Inferior parietal cortex (tissue), 1 donor: Measurements from ENCODE around the gene SYS1.
"Not testable (repeated sequence)": the region's sequence is repeated elsewhere in the genome, so short reads cannot be mapped to it uniquely, and the experiment has no call there.

Experiments
- DNase-seq: peaks from one replicate; pipeline ENCODE4 v3.0.0-alpha.2; 2016; ENCODE audit errors: extremely low spot score

Gene SYS1

DNA sequence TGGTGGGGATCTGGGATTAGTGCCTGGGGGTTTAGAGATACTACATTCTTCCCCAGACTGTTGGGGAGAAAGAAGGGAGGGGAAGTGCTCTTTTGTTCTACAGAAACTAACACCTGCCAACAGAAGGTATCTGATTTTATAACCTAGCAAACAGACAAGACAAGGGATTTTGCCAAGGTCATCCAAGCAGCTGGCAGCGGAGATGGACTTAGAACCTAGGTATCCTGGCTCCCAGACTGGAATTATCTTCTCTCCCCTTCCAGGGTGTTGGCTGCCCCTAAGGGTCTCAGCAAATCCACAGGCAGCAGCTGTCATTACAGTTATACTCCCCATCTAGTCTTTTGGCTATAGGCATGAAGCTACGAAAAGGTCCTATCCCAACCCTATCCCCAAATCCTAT lies 23.2 kb upstream of the SYS1 start:
- no peak for DNase-seq

DNA sequence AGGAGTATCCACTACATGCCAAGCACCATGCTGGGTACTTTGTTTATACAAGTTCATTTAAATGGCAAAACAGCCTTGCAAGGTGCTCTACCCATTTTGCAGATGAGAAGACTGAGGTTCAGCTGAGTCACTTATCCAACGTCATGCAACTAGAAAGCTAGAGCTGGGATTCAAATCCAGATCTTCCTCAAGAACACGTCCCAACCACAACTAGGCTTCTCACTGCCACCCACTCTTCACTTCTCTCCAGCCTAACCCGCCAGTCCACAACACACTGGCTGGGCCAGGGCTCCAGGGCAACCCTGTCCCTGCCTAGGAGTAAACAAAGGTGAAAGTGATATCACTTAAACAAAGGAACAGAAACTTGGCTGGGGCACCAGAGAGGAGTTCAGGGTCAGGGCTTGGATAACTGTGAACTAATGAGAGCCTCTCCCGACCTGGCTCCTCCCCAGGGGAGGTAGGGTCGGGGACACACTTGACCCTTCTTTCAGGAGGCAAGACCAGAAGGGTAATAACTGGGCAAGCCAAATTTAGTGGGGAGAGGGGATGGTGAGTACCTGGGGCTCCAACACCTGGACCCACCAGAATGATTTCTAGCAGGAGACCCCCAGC lies 22.6 kb upstream of the SYS1 start:
- DNase-seq: no peak

DNA sequence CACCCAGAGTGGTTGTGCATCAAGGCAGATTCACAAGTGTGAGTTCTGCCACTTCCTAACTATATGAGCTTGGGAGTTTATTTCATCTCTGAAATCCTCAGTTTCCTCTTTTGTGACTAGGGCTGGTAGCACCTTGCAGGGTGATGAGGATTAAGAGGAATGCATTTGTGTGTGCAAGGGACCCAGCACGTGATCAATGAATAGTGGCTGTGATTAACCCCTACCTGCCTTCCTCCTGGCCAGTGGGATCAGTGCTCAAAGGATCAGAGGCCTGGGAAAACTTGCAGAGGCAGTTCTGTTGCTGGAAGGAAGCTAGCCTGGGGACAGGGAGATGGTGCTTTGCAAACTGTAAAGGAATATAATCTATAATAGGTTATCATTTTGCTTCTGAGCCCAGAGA lies 22.0 kb upstream of the SYS1 start:
- DNase-seq: no peak

DNA sequence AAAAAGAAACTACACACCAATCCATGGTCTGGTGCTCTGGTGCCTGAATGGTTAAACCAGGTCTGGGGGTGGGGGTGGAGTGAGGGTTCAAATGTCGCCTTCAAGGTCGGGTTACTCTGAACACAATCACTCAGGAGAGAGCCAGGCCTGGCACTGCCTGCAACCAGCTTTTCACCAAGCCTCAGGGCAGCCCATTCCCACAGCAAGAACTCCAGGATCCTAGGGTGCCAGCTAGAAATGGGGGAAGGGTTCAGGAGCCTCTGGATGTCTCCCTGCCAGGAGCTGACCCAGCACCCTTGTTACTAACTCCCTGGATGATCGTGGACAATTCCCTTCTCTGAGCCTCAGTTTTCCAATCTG lies 21.4 kb upstream of the SYS1 start:
- no peak for DNase-seq

DNA sequence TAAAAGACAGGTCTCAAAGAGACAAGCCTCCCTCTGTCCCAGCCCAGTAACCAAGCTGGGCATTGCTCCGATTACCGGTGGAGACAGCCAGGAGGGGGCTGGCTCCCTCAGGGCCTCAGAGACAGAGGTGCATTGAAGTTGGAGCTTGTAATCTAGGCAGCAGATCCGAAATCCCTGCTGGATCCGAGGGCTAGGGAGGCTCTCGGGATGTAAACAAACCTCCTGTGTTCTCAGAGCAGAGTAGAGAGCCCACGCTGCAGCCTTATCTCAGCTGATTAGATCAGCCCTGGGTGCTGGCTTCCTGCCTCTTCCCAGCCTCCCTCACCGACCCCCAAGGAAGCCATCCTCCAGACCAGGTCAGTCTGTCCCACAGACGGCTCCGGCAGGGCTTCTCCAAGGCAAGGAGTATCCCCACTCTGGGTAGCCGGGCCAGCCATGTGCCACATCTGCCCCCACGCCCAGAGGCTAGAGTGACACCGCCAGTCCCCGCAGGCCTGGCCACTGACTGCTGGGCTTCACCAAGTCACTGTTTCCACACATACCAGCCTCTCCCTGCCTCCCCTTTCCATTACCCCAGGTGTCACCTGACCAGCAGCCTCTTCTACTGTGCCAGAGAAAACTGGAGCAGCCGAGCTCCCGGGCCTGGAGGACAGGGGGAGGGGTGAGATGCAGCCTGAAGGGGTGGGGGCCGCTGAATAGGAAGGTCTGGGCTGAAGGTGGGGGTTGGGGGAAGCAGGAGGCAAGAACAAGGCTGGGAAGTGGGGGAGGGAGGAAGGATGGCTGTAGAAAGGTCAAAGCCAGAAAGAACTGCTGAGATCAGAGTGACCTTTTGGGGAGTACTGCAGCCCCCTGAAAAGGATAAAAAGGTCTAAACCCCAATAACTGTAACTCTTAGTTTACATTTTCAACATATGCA lies 20.8 kb upstream of the SYS1 start:
- DNase-seq: no peak

DNA sequence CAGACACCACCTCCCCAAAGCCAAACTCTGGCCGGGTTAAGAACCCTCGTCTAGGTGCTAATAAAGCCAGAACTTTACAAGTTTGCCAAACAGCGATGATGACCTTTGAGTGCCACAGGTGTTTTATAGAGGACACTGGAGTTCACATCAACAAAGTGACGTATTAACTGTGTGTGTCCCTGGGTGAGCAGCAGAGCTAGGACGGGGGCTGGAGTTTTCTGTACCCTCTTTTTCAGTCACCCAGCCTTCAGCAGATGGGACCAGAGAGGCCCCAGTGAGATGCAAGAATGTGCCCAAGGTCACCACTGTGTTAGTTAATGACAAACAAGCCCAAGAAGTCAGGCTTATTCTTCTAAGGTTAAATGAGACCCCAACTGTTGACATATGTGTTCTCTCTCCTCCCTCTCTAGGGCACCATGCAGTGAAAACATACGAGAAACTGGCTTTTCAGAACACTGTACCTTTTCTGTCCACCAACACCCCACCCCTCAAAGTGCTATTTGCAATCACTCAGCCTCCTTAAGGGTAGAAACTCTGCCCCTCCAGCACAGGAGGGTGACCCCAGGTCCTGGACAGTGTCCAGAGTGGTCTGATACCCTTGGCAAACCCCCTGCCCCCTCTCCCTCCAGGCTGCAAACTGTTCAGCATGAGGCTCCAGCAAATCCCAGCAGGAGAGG lies 20.0 kb upstream of the SYS1 start:
- no peak for DNase-seq

DNA sequence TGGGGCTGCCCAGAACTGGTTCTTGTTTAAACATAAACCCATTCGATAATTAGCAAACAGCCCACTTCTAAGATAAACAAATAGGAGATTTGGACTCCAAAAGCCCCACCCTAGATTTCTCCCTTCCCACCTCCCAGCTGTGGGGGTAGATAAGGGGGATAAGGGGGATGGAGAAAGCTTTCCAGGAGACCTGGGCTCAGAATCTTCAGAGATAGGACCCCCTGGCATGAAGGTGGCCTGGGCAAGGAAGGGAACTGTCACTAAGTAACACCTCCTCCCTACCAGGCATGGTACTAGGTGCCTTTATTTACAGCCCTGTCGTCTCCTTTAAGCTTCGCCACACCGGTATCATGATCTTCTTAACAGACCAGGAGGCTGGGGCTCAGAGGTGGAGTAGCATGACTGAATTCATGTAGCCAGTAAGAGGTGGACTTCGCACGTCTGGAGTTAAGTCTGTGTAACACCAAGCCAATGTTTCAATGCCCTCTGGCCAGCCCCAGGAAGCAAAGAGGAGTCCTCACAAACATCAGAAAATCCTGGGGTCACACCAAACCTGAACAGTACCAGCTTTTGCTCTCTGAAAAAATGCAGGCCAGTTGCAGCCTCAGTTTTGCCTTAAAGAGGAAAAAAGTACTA lies 19.3 kb upstream of the SYS1 start:
- no peak for DNase-seq

DNA sequence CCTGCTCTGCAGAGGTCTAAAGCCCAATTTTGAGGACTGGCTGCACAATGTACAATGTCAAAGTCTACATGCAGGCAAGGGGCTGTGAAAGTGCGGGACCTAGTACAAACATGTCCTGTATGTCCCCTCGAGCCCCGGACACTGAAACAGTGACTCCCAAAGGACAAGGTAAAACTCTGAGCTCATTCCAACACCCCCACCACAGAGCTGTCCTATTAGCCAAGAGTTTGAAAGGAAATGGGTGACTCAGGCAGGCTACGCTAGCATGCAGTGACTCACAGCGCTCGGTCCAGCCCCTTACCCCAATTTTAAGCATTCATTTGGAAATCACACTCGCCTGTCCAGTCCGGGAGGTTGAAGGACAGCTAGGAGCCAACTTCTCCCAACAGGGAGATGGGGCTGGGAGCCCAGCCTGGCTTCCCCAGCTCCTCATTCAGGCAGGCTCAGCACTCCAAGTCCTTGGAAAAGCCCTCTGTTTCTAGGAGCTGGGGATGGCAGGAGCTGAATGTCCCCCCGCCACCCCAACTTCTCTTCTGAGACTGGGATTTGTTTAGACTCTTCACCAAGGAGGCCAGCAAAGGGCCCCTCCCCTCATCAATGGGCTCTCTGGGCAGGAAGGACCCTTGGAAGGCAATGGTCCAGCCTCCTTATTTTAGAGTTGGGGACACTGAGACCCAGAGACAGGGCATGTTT lies 18.6 kb upstream of the SYS1 start:
- DNase-seq: no peak

DNA sequence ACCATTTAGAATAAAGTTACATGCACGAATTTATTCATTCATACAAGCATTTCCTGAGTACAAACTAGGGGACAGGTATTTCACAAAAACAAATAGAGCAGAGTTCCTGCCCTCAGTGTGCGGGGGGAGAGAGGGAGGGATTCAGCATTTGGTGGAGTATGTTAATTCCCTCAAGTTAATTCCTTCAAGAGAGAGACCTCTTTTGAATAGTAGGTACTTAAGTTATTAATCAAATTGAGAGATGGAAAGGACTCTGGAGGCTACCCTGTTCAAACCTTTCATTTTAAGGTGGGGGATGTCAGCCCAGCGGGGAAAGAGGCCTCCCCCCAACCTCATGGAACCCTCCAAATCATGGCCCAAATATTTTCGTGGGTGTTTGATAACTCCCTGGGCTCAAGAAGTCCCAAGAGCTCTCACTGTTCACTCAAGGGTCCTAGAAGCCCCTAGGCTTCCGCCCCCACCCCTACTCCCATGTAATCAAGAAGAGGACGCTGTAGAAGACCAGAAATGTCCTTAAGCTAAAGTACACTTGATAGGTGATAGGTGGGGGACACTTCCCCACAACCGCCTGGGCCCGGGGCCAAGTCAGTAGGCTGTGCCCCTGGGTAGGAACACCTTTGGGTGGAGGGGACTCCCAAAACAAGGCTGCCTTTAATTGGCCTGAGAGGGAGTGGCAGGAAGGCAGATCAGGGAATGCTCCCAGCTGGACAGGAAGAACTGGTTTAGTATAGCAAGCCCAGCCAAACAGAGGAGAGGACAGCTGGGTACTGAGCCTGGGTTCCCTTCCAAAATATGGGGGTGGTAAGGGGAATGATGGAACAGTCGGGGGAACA lies 17.6 kb upstream of the SYS1 start:
- DNase-seq: no peak

DNA sequence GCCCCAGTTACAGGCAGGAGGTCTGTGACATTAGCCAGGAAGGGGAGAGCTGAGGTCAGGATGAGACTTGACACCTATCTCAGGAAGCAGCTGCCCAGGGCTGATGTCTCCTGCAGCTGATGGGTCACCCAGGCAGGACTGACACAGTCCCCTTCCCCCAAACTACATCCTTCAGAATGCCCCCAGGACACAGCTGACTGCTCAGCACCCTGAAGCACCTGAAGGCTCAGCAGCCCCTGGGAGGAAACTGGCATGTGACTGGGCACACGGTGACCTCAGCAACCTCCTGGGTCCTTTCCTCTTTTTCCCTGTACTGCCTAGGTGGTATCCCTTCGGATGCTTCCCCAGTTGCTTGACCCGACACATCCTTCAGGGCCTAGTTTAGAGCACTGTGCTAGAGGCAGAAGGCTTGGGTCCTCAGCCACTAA lies 16.7 kb upstream of the SYS1 start:
- no peak for DNase-seq

DNA sequence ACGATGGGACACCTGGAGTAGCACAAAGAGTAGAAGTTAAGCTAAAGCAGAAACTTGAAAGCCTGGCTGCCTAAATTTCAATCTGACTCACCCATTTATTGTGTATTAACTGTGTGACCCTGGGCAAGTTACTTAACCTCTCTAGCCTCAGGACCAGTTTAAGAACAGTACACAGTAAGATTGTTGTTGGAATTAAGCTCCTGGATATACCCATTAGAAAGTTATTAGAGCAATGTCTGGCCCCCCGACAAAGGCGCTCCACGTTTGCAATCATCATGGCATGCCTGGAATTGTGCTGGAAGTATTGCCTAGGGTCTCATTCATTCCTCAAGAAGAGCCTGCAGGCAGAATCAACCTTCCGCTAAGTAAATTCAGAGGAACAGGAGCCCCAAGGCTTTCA lies 16.1 kb upstream of the SYS1 start:
- DNase-seq: no peak

DNA sequence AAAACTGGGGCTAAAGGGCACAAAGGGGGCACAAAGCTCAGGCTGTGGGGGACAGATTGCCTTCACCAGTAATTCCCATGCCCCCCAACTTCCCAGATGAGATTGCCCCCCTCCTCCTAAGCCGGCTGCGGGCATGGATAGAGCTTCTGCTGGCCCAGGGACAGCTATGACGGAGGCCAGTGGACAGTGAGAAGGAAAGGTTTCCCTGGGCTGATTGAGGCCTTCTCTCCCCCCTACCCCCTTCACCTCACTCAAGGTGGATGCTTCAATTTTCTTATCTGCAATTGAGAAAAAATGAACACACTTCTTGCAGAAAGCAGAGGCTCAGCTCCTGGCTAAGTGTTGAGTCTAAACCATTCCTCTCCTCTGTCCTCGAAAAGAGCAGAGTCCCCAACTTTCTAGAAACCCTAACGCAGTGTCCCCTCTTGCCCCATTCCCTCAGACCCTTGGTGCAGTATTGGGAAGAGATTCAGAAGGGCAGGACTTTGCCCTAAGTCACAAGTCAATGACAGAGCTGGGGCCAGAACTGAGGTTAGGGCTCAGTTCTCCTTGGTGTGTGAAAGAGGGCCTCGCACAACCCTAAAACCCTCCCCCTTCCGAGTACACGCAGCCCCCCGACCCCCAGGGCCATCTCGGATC lies 15.5 kb upstream of the SYS1 start:
- DNase-seq: no peak

DNA sequence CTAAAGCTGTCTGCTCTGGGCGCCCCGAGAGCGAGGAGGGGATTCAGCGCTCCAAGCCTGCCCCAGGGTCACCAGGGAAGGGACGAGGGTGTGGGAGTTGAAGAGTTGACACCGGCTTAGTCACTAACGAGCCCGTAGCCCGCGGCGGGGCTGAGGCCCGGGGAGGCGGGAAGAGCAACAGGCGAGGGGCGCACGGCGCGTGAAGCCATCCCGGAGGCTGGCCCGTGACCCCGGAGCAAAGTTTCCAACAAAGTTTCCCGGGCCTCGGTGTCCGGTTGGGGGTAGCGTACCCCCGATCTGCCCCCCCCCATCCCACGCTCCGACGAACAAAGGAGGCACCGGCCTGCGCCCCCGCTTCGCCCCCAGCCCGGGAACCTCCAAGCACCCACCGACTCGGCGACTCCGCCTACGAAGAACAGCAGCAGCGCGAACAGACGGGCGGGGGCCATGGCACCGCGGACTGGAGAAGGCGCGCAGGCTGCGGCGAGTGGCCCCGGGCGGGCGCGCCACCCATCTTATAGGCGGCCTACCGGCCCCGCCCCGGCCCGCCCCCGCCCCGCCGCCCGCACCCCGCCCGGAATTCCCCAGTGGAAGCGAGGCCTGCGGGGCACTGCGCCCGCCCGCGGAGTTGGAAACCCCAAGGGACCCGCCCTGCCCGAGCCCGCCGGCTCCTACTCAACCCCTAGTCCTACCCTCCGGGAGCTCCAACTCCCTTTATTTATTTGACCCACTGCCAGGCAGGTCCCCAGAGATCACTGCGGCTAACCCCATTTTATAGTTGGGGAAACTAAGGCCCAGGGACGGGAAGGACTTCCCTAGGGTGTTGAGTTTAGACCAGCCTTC lies 14.8 kb upstream of the SYS1 start, which contains the start of gene SDC4:
Gene SDC4, minus strand, starts transcription at position 489 of the 843 bp plus-strand sequence. Its CDS starts 40 bp downstream, at position 449.
- DNase-seq: no peak

DNA sequence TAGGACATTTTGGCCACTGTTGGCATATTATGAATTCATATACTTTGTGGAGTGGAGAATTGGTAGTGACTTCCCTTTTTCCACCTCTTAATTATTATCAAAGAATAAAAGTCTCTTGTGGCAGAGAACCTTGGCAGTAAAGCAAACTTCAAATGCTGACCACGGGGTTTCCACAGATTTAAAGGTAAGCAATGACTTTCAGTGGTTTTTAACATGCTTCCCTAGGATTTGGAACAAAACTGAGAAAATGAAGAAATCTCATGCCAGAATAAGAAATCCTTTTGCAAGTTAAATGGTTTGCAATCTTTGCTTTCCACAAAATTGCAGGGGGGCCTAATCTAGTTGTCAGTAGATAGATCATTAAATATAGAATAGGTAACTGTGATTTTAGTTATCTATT lies 12.7 kb upstream of the SYS1 start:
- no peak for DNase-seq

DNA sequence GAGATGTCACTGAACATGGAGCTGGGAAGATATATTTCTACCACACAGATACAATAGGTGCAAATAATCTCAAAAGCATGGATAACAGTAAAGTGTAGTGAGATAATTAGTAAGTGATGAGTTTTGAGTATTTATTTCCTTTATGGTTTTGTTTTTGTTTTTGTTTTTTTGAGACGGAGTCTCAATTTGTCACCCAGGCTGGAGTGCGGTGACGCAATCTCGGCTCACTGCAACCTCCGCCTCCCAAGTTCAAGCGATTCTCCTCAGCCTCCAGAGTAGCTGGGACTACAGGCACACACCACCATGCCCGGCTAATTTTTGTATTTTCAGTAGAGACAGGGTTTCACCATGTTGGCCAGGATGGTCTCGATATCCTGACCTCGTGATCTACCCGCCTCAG lies 12.2 kb upstream of the SYS1 start:
- not testable (repeated sequence) for DNase-seq

DNA sequence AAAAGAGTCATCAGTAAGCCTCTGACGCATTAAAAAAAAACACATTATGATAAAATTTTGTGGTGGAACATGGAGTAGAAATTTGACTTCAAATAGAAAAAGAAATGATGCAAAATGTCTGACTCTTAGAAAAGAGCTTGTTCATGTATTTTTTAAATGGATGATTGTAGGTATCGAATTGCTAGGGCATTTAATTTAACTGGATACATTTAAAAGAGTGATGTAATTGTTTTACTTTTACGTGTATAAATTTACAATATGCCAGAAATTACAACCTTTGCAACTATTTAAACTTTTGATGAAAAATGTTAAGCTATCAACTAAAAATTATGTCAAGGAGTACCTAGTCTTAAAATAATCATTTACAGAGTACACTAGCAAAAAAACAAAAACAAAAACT lies 10.2 kb upstream of the SYS1 start:
- no peak for DNase-seq

DNA sequence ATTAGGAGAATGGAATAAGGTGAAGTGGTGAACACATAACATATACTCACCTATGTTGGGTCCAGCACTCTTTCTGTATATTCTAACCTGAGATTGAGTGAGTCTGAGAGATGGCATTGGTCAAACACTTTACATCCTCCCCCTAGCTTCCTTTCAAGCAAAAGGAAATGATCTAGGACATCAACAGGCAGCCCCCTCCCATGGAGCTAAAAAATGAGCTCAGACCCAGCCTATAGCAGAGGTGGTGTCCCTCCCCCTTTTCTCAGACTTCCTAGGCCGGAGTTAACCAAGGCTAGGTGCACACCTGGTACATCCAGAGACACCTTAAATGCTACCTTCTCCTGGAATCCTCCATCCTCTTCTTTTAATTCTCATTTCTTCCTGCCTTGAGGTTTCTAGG lies 9.2 kb upstream of the SYS1 start:
- no peak for DNase-seq

DNA sequence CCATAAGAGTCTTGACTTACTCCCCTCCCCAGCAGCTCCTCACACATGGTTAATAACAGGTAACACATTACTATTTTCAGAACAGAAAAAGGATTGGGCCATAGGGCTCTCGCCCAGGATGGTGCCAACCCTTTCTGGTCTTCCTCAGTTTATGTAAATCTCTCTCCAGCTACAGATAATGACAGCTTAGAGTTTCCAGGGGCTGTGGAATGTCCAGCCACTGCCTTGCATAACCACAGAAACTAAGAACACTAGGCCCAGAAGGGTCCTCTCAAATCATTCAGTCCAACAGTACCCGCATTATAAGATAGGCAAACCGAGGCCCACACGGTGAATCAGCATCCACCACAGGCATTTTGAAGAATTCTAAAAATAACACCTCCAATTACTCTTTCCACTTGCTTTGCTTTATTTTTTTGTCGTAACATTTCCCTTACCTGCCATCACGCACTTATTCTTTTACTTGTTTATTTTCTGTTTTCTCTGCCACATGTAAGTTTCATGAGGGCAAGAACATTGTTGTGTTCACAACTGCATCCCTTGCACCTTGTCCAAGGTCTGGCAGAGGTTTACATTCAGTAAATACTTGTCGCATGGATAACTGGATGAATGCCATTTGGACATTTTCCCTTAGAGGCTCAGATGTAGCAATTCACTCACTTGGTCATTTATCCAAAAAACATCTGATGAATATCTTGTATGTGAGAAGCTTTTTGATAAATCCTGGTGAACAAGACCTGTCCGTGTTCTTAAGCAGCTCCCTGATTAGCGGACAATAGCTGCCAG lies 8.3 kb upstream of the SYS1 start:
- DNase-seq: no peak
